Lung (tissue), 12 donors: Measurements from ENCODE around the gene NACC2. TPM values are rescaled to one million over a fixed set of nuclear protein-coding genes. Genes with fewer than 3 reads are reported as not detected.

Experiments
- ATAC-seq: fragments of 200-7000 bp; cut with Tn5 transposase; one replicate; pipeline ENCODE4 v1.9.1; 2020; ENCODE audit warnings: moderate number of reproducible peaks; ENCODE audit not compliant: insufficient read depth, low FRiP score
- DNase-seq, 3 donors: peaks; one replicate each; pipeline ENCODE4 v3.0.0-alpha.2; 2013 to 2017
- H3K27ac ChIP-seq, 2 donors: one replicate each; pipeline ENCODE4 v1.5.1; 2013; ENCODE audit warnings: mild to moderate bottlenecking in 2 of 2, moderate library complexity in 2 of 2, control low read depth in 1 of 2, inconsistent platforms in 1 of 2, low read depth in 1 of 2, low read length in 1 of 2
- H3K27me3 ChIP-seq, 3 donors: one replicate each; pipeline ENCODE4 v1.5.1; 2013; ENCODE audit warnings: low read length in 2 of 3; ENCODE audit not compliant: control insufficient read depth in 3 of 3, insufficient read depth in 3 of 3
- H3K36me3 ChIP-seq, 4 donors: one replicate each; pipeline ENCODE4 v1.5.1; 2013; ENCODE audit warnings: low read length in 4 of 4, mild to moderate bottlenecking in 1 of 4, moderate library complexity in 1 of 4; ENCODE audit not compliant: control insufficient read depth in 4 of 4, insufficient read depth in 4 of 4
- H3K4me1 ChIP-seq, 5 donors: one replicate each; pipeline ENCODE4 v1.5.1; 2013; ENCODE audit warnings: low read length in 5 of 5, mild to moderate bottlenecking in 2 of 5, moderate library complexity in 1 of 5; ENCODE audit not compliant: control insufficient read depth in 5 of 5, insufficient read depth in 5 of 5
- H3K4me3 ChIP-seq: one replicate; pipeline ENCODE4 v1.5.1; 2013; ENCODE audit warnings: mild to moderate bottlenecking, control low read depth, moderate library complexity
- H3K9ac ChIP-seq, 2 donors: one replicate each; pipeline ENCODE4 v1.5.1; 2013; ENCODE audit warnings: low read length in 2 of 2, control low read depth in 1 of 2; ENCODE audit not compliant: insufficient read depth in 1 of 2
- H3K9me3 ChIP-seq, 4 donors: one replicate each; pipeline ENCODE4 v1.5.1; 2013; ENCODE audit warnings: low read length in 3 of 4, mild to moderate bottlenecking in 1 of 4, moderate library complexity in 1 of 4; ENCODE audit not compliant: control insufficient read depth in 4 of 4, insufficient read depth in 3 of 4
- WGBS, 2 donors: extraction: QIAGEN DNeasy Blood & Tissue Kit; methylation state at CpG; one replicate each; pipeline ENCODE4 v1.1.7; 2013; 5-methylcytosine and 5-hydroxymethylcytosine counted together
- polyA plus RNA-seq, 2 donors: library from polyadenylated mRNA; stranded (reverse); fragments of 200-250 nt; gene quantifications; one replicate each; pipeline ENCODE4 v1.2.1, GENCODE V29; 2013
- total RNA-seq, 2 donors: library from RNA; depleted of rRNA in 1 of 2; stranded (reverse); fragments of >200 nt in 1 of 2; gene quantifications; one replicate each; pipeline ENCODE4 v1.2.1, GENCODE V29; 2014 to 2021
- TF ChIP-seq, protein P1 (sequence below): IDR thresholded peaks from 2 replicates; pipeline ENCODE4 v1.5.1; 2012; ENCODE audit warnings: mild to moderate bottlenecking; ENCODE audit errors: control extremely low read depth, extremely low read depth
- donor health status: control.
- donor health status: control.
- donor health status: Bipolar disorder and iron deficiency.
- donor health status: healthy.
- donor health status: DM: yes; HTN: yes; CAD: no.

NACC2 gene
- total and polyA plus RNA-seq, 4 donors, result 5.9 to 32.7 (median 10.5) TPM

DNA sequence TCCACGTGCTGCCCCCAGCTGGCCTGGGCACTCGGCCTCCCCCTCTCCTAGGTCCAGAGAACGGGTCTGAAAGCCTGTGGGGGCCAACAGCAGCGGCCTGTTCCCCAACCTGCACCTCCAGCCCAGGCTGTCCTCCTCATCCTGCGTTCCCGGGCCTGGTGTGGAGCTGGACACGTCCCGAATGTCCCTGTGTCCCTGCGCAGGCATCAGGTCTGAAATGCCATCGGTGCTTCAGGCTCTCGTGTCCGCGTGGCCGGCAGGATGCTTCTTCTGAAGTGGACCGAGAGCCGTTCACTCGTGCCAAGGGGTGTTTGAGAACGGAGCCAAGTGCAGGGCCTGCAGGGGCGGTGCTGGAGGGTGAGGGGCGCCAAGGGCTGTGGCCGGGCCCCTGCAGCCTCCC lies 109.2 kb downstream of the NACC2 start:
- peaks cover 0 to 11% (median 6%) of the 10 kb centered on the region in 5 donors for H3K4me1 ChIP-seq
- H3K27me3 ChIP-seq, result peaks cover 0 to 2% (median 0%) of the 10 kb centered on the region in 3 donors
- WGBS, 2 donors, result 82 to 96% methylated on average over 21 of the region's 21 CpGs
- TF ChIP-seq, protein P1, sequence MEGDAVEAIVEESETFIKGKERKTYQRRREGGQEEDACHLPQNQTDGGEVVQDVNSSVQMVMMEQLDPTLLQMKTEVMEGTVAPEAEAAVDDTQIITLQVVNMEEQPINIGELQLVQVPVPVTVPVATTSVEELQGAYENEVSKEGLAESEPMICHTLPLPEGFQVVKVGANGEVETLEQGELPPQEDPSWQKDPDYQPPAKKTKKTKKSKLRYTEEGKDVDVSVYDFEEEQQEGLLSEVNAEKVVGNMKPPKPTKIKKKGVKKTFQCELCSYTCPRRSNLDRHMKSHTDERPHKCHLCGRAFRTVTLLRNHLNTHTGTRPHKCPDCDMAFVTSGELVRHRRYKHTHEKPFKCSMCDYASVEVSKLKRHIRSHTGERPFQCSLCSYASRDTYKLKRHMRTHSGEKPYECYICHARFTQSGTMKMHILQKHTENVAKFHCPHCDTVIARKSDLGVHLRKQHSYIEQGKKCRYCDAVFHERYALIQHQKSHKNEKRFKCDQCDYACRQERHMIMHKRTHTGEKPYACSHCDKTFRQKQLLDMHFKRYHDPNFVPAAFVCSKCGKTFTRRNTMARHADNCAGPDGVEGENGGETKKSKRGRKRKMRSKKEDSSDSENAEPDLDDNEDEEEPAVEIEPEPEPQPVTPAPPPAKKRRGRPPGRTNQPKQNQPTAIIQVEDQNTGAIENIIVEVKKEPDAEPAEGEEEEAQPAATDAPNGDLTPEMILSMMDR, result no peak
- DNase-seq, result no peak
- H3K27ac ChIP-seq, result no peak overlapping the region
- H3K9me3 ChIP-seq, result no peaks in the 10 kb centered on the region
- no peak overlapping the region for H3K4me3 ChIP-seq
- no peak for ATAC-seq
- H3K36me3 ChIP-seq, result no peaks in the 10 kb centered on the region
- H3K9ac ChIP-seq, result no peak overlapping the region

DNA sequence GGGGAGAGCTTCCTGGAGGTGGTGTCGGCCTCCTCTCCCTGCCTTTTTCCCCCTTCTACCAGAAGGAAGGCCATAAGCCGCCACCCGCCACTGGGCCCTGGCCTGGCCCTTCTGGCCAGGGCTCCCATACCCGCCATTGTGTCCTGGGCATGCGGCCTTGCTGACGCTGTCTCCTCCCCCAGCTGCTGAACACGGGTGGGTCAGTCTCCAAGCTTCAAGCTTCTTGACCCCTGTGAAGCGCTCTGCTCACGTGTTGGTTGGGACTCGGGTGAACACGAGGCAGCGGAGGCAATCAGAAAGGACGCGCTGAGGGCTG lies 109.7 kb downstream of the NACC2 start:
- peaks cover 0 to 10% (median 4%) of the 10 kb centered on the region in 5 donors for H3K4me1 ChIP-seq
- DNase-seq, result no peak
- H3K9ac ChIP-seq, result no peak overlapping the region
- ATAC-seq, result no peak
- no peak overlapping the region for H3K4me3 ChIP-seq
- TF ChIP-seq, protein P1, result no peak
- H3K36me3 ChIP-seq, result no peaks in the 10 kb centered on the region
- no peak overlapping the region for H3K27ac ChIP-seq
- no peaks in the 10 kb centered on the region for H3K9me3 ChIP-seq
- 89 to 97% methylated on average over 12 to 14 of the region's 14 CpGs for WGBS, 2 donors
- peaks cover 0 to 2% (median 0%) of the 10 kb centered on the region in 3 donors for H3K27me3 ChIP-seq

DNA sequence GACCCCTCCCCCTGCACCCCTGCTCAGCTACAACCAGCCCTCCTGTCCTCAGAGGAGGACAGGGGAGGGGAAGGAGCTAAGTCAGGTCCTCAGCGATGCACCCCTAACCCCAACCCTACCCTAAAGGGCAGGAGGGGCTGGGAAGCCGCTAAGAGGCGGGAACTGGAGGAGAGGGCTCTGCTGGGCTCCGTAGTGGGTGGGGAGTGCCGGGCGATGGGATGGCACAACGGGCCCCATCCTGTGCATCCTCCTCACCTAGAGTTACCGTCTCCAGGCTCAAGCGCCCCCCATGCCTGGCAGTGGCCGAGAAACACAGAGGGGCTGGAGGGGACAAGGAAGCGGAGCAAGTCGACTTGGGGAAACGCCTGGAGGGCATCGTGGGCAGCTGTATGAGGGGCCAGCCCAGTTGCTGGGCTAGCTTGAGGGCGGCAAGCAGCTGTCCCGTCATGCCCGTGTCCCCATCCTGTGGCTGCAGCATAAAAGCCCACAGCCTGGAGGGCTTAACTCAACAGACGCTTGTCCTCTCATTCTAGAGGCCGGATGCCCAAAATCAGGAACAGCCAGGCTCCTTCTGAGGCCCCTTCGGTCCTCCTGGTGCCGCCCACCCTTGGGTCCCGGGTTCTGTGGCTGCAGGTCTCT lies 110.9 kb downstream of the NACC2 start:
- Histone ChIP-seq H3K27ac (no peak overlapping the region), H3K4me3 (no peak overlapping the region), H3K27me3 (peaks cover 0 to 2% (median 0%) of the 10 kb centered on the region in 3 donors), H3K9ac (no peak overlapping the region), H3K36me3 (no peaks in the 10 kb centered on the region), H3K4me1 (peaks cover 0 to 4% (median under 1%) of the 10 kb centered on the region in 5 donors), H3K9me3 (no peaks in the 10 kb centered on the region)
- 73 to 79% methylated on average over 22 of the region's 22 CpGs for WGBS, 2 donors
- ATAC-seq, result no peak
- TF ChIP-seq, protein P1, result no peak
- no peak for DNase-seq
